ENCODE measurements around the gene PRKAR2A.
"Not testable (repeated sequence)": the region's sequence is repeated elsewhere in the genome, so short reads cannot be mapped to it uniquely, and the experiment has no call there.

The PRKAR2A gene

GRCh38 chr3:48725185-48725855 lies 122.4 kb downstream of the PRKAR2A start:
- not testable (repeated sequence) for DNase-seq (ENCODE audit: low spot score)

GRCh38 chr3:48723725-48724124 lies 123.9 kb downstream of the PRKAR2A start:
- no peak for DNase-seq (ENCODE audit: low spot score)

DNA sequence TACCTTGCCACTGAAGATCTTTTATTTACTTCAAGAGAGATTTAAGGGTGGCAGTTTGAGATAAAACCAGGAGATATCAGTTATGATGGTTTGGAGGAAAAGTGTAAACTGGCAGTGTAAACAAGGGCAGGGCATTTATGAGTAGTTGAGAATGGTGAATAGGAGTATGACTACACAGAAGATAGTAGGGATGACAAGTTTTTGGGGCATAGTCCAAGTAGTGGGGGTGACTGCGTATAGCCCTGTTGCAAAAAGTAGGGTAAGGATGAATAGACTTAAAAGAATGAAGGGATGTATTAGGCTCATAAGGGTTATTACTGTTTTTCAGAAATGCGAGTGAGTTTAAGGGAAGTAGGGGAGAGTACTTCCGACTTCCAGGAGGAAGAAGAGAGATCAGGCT lies 124.4 kb downstream of the PRKAR2A start:
- not testable (repeated sequence) for DNase-seq (ENCODE audit: low spot score)

DNA sequence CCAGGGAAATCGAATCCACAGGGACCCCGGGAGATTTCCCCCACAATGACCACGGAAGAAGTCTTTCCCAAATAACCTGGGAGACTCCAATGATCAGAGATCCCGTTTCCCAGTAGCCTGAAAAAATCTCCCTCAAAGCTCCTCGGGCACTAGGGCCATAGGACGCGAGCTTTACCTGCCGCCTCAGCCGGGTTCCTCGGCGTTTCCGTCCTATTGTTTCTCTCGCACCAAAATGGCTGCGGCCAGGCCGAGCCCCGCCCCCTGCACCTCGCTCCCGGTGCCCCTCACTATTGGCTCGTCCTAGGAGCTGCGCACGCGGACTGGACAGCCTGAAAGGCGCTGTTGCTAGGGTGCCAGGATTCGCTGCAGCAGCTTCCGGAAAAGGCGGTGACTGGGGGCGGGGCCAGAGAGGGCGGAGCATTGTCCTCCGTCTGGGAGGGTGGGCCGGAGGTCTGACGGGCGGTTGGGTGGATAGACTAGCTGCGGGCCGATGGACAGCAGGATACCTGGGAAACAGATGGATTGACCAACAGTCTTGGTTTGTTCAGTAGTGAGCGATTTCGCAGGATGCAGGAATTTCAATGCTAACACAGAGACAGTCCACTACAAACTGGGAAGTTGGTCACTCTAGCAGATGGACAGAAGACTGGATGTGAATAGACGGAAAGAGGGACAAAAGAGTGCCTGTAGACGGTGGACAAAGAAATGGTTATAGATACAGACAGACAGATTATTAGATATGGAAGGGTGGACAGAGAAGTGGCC lies 130.5 kb downstream of the PRKAR2A start, which contains the start of gene IP6K2:
Gene IP6K2, minus strand, starts transcription at position 240 of the 765 bp plus-strand sequence. CDS start 21,930 bp downstream, outside the sequence.
- peak; percentile 97 for DNase-seq (ENCODE audit: low spot score)

- no peak for DNase-seq (ENCODE audit: low spot score)
Observed at GRCh38 chr3:48716508-48716981, 131.1 kb downstream of the PRKAR2A start.

DNA sequence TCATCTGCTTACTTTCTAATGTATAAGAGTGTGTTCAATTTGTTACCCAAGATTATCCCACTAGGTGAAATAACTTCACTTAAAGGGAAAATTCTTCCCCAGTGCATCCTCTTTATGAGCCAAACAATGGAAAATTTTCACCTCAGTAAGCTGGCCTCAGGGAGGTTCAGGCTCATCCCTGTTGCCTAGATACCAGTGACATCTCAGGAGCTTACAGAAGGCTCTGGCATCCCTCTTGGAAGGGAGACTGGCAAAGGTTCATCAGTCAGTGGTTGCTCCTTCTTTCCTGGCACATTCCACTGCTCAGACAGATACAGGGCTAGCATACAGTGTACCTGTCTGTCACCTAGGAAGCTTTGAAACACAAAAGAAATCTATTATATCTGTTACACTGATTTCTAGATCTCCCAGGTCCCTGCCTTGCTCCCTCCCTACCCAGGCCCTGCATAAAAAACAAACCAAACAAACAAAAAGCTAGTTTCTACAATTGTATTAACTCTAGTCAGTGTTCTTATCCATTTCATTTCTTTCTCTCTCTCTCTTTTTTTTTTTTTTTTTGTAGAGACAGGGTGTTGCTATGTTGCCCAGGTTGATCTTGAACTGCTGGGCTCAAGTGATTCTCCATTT lies 132.4 kb downstream of the PRKAR2A start:
- DNase-seq (ENCODE audit: low spot score) = peak; percentile 29

GRCh38 chr3:48711727-48712126 lies 135.9 kb downstream of the PRKAR2A start:
- no peak for DNase-seq (ENCODE audit: low spot score)

GRCh38 chr3:48709051-48709461 lies 138.6 kb downstream of the PRKAR2A start:
- DNase-seq (ENCODE audit: low spot score) = no peak

DNA sequence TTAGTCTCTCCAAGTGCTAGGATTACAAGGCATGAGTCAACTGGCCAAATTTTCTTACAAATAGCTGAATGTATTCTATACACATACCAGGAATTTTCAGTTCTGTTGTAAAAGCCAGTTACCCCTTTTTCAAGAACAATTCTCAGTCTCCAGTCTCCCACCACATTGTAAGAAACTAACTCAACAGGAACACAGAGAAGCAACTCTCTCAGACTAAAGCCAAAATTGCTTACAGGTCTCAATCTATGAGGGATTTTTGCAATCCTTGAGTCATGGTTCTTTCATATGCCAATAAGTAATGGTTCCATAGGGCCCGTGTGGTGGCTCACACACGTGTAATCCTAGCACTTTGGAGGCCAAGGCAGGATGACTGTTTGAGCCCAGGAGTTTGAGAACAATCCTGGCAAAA lies 139.2 kb downstream of the PRKAR2A start:
- no peak for DNase-seq (ENCODE audit: low spot score)

DNA sequence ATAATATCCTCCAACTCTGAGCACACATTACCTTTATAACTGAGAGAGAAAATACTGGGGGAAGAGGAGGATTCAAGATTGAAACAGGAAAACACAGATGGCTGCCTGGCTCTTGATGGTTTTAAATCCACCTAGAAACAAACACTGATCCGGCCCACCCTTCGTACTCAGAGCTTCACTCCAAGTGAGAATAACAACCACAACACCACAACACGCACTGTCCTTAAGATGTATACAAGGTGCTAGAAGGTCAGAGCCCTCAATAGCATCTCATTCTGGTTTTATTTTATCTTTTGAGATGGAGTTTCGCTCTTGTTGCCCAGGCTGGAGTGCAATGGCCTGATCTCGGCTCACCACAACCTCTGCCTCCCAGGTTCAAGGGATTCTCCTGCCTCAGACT lies 140.5 kb downstream of the PRKAR2A start:
- DNase-seq (ENCODE audit: low spot score) = no peak

DNA sequence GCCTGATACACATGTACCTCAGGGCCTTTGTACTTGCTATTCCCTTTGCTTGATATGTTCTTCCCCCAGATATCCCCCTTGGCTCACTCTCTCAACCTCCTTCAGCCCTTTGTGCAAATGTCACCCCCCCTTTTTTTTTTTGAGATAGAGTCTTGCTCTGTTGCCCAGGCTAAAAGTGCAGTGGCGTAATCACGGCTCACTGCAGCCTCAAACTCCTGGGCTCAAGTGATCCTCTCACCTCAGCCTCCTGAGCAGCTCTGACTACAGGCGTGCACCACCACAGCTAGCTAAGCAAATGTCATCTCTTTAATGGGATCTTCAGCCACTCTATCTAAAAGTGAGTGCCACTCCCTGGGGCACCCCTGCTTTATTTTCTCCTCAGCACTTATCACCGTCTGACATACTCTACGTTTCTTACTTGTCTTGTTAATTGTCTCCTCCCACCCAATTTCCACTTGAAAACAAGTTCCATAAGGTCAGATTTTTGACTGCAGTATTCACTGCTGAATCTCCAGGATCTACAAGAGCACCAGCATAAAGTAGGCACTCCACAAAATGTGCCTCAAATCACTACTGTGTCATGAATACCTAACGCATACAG lies 145.3 kb downstream of the PRKAR2A start:
- DNase-seq (ENCODE audit: low spot score) = no peak

DNA sequence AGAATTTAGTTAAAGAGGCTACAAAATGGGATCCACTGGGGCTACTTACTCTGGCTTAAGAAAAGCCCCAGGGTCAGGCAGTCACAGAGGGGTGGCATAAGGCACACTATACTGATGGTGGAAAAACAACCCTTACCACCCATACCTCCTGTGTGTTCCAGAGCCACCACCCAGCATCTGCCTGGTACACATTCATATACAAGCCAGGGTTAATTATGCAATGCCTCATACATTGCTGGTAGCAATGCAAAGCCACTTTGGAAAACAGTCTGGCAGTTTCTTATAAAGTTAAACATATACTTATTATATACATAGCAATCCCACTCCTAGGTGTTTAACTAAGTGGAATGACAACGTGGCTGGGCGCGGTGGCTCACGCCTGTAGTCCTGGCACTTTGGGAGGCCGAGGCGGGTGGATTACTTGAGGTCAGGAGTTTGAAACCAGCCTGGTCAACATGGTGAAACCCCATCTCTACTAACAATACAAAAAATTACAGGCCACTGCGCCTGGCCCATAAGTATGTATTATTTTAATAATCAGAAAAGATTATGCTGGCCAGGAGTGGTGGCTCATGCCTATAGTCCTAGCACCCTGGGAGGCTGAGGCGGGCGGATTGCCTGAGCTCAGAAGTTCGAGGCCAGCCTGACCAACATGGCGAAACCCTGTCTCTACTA lies 146.8 kb downstream of the PRKAR2A start:
- no peak for DNase-seq (ENCODE audit: low spot score)

- DNase-seq (ENCODE audit: low spot score) = no peak
Observed at GRCh38 chr3:48698891-48699290, 148.8 kb downstream of the PRKAR2A start.

- no peak for DNase-seq (ENCODE audit: low spot score)
Observed at GRCh38 chr3:48697952-48698351, 149.7 kb downstream of the PRKAR2A start.

- no peak for DNase-seq (ENCODE audit: low spot score)
Observed at GRCh38 chr3:48696601-48697000, 151.1 kb downstream of the PRKAR2A start.
